Middle frontal gyrus (tissue), 1 donor: ENCODE data around the gene MOB3A.
"Not testable (repeated sequence)": the region's sequence is repeated elsewhere in the genome, so short reads cannot be mapped to it uniquely, and the experiment has no call there.

Source experiments
- DNase-seq: peaks from one replicate; pipeline ENCODE4 v3.0.0-alpha.2; 2015; ENCODE audit warnings: low spot score; ENCODE audit errors: extremely low spot score

Gene MOB3A

GRCh38 chr19:2034253-2034652, 61.9 kb downstream of the MOB3A start:
- DNase-seq: not testable (repeated sequence)

DNA sequence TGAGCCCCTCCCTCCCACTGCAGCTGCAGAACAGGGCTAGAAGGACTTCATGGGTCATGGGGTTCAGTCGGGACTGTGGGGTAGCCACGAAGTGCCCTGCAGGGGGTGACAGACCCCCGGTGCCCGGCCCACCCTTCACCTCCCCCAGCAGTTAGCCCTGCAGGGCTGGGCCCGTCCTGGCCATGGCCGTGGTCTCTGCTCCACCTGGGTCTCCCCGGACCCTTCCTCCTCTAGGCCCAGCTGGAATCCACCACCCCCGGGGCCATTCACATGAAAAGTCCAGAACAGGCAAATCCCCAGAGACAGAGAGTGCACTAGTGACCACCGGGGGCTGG, 62.3 kb downstream of the MOB3A start:
- no peak for DNase-seq

DNA sequence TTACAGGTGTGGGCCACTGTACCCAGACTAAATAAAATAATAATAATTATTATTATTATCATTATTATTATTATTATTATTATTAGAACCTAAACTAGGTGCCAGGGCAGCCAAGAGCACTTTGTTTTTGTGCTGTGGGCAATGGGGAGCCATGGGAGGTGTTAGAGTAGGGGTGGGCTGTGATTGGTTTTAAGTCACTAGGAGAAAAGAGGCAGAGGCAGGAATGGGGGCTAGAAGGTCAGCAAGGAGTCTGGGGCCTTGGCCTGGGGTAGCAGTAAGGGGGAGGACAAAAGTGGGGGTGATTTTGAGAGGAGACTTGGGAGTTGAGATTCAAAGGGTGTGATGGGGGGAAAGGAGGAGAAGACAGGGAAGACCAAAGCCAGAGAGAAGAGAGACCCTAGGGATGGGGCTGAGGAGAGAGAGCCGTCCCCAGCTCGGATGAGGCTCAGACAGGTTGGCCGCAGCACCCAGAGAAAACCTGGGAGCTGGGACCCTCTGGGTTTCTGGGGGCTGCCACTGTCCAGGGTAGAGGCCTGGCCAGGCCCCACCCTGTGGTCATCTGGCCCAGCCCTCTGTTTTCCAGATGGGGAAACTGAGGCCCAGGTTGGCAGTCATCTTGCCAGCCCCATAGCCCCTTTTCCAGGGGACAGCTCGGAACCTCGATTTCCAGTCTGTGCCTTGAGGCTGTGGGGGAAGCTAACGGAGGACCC, 62.9 kb downstream of the MOB3A start:
- DNase-seq: no peak

DNA sequence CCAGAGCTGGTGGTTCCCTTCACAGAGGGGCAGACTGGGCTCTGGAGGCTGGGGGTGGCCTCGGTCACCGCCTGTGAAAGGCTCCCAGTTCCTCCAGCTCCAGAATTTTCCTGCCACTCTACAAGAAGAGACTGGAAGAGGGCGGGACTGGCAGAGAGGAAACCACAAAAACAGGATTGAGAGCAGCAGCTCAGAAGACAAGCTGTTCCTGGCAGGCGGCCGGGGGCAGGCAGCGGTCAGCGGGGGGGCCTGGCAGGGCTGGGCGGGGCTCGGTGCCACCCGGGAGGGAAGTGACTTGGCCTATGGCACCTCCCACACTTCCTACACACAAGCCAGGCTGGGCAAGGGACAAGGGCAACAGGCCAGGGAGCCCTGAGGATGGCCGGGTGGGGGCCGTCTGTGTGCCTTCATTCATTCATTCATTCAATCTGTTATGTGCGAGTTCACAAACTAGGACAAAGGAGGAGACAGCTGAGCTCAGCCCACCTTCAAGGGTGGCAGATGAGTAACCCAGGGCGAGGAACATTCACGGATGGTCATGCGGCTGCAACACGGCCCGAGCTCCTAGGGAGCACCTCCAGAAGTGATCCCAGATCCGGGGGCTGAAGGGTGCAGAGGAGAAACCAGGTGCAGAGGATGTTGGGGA, 63.7 kb downstream of the MOB3A start:
- DNase-seq: peak; percentile 61

DNA sequence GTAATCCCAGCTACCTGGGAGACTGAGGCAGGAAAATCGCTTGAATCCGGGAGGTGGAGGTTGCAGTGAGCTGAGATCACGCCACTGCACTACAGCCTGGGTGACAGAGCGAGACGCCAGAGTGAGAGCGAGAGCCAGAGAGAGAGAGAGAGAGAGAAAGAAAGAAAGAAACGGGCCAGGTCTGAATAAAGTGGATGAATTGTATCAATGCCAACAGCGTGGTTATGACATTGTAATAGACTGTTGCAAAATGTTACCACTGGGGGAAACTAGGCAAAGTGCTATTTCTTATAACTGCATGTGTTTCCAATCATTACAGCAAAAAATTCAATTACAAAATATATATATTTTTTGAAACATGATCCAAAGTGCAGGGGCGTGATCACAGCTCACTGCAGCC, 68.8 kb downstream of the MOB3A start:
- DNase-seq: no peak

GRCh38 chr19:2026770-2027169, 69.4 kb downstream of the MOB3A start:
- DNase-seq: no peak

GRCh38 chr19:2022289-2022688, 73.8 kb downstream of the MOB3A start:
- no peak for DNase-seq

- DNase-seq: no peak
These were observed 74.5 kb downstream of the MOB3A start for GRCh38 chr19:2021453-2022140.
